WERI-Rb-1 (cell line): ENCODE measurements around the gene SYCP2.

Source experiments
- DNase-seq: peaks from one replicate; pipeline ENCODE4 v3.0.0-alpha.2; 2020
- H3K27ac ChIP-seq: fragments of 250-450 bp; sonication (Bioruptor Pico); 2 replicates; pipeline ENCODE4 v1.5.1; 2020; ENCODE audit warnings: mild to moderate bottlenecking, moderate library complexity
- H3K27me3 ChIP-seq: fragments of 250-450 bp; sonication (Bioruptor Pico); 2 replicates; pipeline ENCODE4 v1.5.1; 2021; ENCODE audit warnings: mild to moderate bottlenecking, low read depth, moderate library complexity; ENCODE audit not compliant: insufficient read depth, severe bottlenecking
- H3K36me3 ChIP-seq: fragments of 250-450 bp; sonication (Bioruptor Pico); 2 replicates; pipeline ENCODE4 v1.5.1; 2020; ENCODE audit warnings: mild to moderate bottlenecking, moderate library complexity
- H3K4me3 ChIP-seq: 2 replicates; pipeline ENCODE4 v1.5.1; 2011; ENCODE audit warnings: low read depth, mild to moderate bottlenecking, control low read depth, low read length
- H3K9me3 ChIP-seq: fragments of 250-450 bp; sonication (Bioruptor Pico); 2 replicates; pipeline ENCODE4 v1.5.1; 2021; ENCODE audit warnings: mild to moderate bottlenecking, moderate library complexity; ENCODE audit not compliant: severe bottlenecking
- TF ChIP-seq, protein P1 (sequence below): IDR thresholded peaks from 2 replicates; pipeline ENCODE4 v1.5.1; 2011; ENCODE audit warnings: low read depth, mild to moderate bottlenecking, control low read depth, inconsistent platforms, low read length

SYCP2 gene

DNA sequence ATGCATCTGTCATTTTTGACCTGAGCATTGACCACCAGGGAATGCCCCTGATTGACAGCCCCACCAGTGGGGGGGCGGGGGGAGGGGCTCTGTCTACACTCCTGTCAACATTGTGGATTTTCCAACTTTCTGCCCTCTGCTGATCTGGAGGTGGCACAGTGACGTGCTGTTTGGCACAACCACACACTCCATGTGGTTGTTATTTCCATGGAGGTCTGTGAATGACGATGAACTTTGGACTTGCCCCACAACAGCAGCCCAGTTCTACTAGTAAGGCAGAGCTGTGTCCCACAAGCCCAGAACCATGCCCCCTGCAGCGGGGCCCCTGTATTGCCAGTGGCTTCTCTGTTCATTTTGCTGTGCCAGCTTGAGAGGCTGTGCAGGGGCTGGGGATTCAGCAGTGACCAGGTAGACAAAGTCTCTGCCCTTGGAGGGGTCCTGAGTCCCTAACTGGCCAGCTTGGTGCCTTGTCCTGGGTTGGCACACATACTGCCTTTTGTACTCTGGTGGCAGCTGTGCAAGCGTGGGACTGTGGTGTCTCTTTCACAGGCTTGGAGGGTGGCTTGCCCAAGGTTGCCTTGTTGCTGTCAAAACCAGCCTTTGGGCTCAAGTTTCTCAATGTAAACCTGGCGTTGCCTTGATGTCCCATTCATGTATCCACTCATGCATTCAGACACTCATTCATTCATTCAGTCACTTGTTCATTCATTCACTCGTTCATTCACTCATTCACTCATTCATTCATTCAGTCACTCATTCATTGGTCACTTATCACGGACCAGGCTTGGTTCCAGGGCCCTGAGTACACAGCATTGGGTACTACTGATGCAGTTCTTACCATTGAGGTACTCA is 108.5 kb downstream of the SYCP2 start:
- H3K36me3 ChIP-seq = no peaks in the 10 kb centered on the region
- TF ChIP-seq, protein P1, sequence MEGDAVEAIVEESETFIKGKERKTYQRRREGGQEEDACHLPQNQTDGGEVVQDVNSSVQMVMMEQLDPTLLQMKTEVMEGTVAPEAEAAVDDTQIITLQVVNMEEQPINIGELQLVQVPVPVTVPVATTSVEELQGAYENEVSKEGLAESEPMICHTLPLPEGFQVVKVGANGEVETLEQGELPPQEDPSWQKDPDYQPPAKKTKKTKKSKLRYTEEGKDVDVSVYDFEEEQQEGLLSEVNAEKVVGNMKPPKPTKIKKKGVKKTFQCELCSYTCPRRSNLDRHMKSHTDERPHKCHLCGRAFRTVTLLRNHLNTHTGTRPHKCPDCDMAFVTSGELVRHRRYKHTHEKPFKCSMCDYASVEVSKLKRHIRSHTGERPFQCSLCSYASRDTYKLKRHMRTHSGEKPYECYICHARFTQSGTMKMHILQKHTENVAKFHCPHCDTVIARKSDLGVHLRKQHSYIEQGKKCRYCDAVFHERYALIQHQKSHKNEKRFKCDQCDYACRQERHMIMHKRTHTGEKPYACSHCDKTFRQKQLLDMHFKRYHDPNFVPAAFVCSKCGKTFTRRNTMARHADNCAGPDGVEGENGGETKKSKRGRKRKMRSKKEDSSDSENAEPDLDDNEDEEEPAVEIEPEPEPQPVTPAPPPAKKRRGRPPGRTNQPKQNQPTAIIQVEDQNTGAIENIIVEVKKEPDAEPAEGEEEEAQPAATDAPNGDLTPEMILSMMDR = no peak
- DNase-seq = no peak
- H3K4me3 ChIP-seq = no peak overlapping the region
- no peak overlapping the region for H3K27ac ChIP-seq
- no peaks in the 10 kb centered on the region for H3K9me3 ChIP-seq
- peaks cover 88% of the 10 kb centered on the region for H3K27me3 ChIP-seq

DNA sequence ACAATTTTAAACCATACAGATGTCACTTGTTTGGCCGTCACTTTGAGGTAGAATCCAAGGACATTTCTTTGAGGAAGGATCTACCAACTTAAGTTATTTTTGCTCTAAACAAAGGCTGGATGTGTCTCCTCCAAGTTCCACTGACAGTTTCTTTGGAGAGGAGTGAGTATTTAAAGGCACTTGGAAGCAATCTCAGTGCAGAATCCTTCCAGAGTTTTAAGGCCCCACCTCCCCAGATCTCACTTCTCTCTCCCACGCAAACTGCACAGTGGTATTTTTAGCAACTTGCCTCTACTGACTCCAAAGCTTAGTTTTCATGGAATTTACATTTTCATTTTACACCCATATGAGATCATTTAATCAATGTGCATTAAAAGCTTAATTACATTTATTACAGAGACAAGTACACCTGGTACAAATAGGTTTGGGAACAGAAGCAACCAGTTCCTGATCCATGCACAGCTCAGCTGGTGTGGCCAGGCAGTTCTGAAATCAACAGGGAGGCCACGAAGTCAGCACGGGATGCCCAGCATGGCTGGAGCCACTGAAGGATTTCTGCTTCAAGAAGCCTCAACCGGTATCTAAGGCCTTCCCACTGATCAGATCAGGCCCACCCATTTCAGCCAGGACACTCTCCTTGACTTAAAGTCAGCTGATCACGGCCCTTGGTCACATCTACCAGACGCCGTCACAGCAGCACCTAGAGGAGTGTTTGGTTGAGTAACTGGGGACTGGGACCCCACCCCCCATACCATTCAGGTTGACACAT is 109.8 kb downstream of the SYCP2 start:
- Histone ChIP-seq H3K27ac (no peak overlapping the region), H3K36me3 (no peaks in the 10 kb centered on the region), H3K9me3 (no peaks in the 10 kb centered on the region), H3K27me3 (peaks cover 86% of the 10 kb centered on the region), H3K4me3 (no peak overlapping the region)
- no peak for DNase-seq
- TF ChIP-seq, protein P1 = no peak

DNA sequence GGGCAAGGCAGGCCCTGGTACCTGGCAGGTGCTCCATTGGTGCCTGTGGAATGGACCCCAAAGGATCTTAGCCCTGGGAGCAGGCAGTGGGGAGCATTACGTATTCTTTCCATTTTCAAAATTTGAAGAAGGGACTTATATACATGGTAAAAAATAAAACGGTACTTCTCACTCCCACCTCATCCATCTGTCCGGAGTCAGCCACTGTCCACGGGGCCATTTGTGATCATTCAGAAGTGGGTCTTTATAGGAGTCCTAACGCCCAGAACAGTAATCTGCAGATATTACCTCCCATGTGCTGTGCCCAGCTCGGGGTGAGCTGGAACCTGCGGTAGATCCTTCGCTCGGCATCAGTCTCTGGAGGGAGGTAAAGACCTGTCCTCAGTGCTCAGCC is 110.4 kb downstream of the SYCP2 start:
- no peaks in the 10 kb centered on the region for H3K9me3 ChIP-seq
- TF ChIP-seq, protein P1 = no peak
- DNase-seq = no peak
- H3K4me3 ChIP-seq = no peak overlapping the region
- no peak overlapping the region for H3K27ac ChIP-seq
- H3K36me3 ChIP-seq = no peaks in the 10 kb centered on the region
- H3K27me3 ChIP-seq = peaks cover 86% of the 10 kb centered on the region

DNA sequence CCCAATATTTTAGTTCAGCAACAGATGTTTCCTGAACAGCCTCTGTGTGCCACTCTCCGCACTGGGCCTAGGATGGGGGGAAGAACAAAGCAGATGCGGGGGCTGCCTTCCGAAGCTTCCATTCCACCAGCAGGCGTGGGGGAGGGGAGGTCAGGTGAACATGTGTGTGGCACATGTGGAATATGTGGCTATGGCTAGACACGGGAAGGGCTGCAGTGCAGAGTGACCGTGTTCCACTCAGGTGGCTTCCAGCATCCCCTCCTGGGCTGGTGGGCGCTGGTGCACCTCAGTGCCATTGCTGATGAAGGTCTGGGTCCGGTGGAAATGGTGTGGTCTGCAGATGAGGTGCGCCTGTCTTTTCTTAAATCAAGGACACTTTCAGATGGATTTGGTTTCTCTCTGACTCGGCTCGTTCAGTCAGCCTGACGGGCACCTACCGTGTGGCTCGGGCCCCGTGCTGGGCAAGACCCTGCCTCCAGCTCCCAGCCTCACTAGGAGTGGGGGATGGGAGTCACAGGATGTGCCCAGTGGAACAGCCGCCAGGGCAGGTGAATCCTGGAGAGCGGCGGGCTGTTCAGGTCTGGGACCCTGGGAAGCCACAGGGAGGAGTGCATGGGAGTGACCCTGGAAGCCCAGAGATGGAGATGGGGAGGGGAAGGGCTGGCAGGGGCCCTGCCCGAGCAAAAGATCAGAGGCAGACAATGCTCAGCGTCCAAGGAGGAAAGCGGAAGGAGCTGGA is 111.0 kb downstream of the SYCP2 start:
- Histone ChIP-seq H3K27ac (no peak overlapping the region), H3K4me3 (no peak overlapping the region), H3K27me3 (peaks cover 86% of the 10 kb centered on the region), H3K36me3 (no peaks in the 10 kb centered on the region), H3K9me3 (no peaks in the 10 kb centered on the region)
- TF ChIP-seq, protein P1 = no peak
- DNase-seq = no peak

DNA sequence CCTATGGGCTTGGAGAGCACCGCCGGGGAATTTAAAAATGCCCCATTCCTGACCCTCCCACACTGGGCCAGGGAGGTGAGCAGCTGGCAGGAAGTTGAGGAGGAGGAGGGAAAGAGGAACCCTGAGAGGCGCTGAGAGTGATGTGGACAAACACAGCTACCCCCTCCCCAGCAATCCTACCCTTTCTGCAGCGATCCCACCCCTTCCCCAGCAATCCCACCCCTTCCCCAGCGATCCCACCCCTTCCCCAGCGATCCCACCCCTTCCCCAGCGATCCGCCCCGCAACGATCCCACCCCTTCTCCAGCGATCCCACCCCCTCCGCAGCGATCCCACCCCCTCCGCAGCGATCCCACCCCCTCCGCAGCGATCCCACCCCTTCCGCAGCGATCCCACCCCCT is 111.6 kb downstream of the SYCP2 start:
- Histone ChIP-seq H3K9me3 (no peaks in the 10 kb centered on the region), H3K4me3 (no peak overlapping the region), H3K36me3 (no peaks in the 10 kb centered on the region), H3K27me3 (peaks cover 86% of the 10 kb centered on the region), H3K27ac (no peak overlapping the region)
- TF ChIP-seq, protein P1 = no peak
- DNase-seq = no peak
